ENCODE measurements around the gene SNX2.
"Not testable (repeated sequence)": the region's sequence is repeated elsewhere in the genome, so short reads cannot be mapped to it uniquely, and the experiment has no call there.

The SNX2 gene

GRCh38 chr5:122845229-122846050 is 70.6 kb downstream of the SNX2 start, which contains the start of gene SNX24:
SNX24 (plus strand) TSS chr5:122845613; CDS start chr5:122845634, 21 bp downstream.
- H3K9ac ChIP-seq (ENCODE audit: low read length) = peak within 1 kb of the TSS; percentile 66
- no peaks in the 10 kb centered on the region for H3K36me3 ChIP-seq (ENCODE audit: insufficient read depth, low read length)
- peaks cover 13% of the 10 kb centered on the region for H3K4me1 ChIP-seq (ENCODE audit: insufficient read depth, low read length)
- peak within 1 kb of the TSS; percentile 92 to 97 for H3K4me3 ChIP-seq (ENCODE audit: low read depth in 1 of 2, low read length in 2 of 2)
- no peaks in the 10 kb centered on the region for H3K27me3 ChIP-seq (ENCODE audit: control insufficient read depth in 1 of 2, insufficient read depth in 2 of 2, low read length in 2 of 2)
- no peaks in the 10 kb centered on the region for H3K9me3 ChIP-seq (ENCODE audit: low read length)
- peak within 1 kb of the TSS; percentile 79 for H3K27ac ChIP-seq (ENCODE audit: low read depth, low read length)

- H3K27me3 ChIP-seq (ENCODE audit: control insufficient read depth in 1 of 2, insufficient read depth in 2 of 2, low read length in 2 of 2) = no peaks in the 10 kb centered on the region
- H3K9ac ChIP-seq (ENCODE audit: low read length) = no peak overlapping the region
- no peaks in the 10 kb centered on the region for H3K36me3 ChIP-seq (ENCODE audit: insufficient read depth, low read length)
- peak overlapping the region; percentile 92 to 97 for H3K4me3 ChIP-seq (ENCODE audit: low read depth in 1 of 2, low read length in 2 of 2)
- peak overlapping the region; percentile 79 for H3K27ac ChIP-seq (ENCODE audit: low read depth, low read length)
- peaks cover 13% of the 10 kb centered on the region for H3K4me1 ChIP-seq (ENCODE audit: insufficient read depth, low read length)
- no peaks in the 10 kb centered on the region for H3K9me3 ChIP-seq (ENCODE audit: low read length)
Measured at GRCh38 chr5:122846051-122846550, 71.2 kb downstream of the SNX2 start.

GRCh38 chr5:122847687-122848081 is 72.8 kb downstream of the SNX2 start:
- Histone ChIP-seq H3K9ac (ENCODE audit: low read length) (no peak overlapping the region), H3K27me3 (ENCODE audit: control insufficient read depth in 1 of 2, insufficient read depth in 2 of 2, low read length in 2 of 2) (no peaks in the 10 kb centered on the region), H3K36me3 (ENCODE audit: insufficient read depth, low read length) (no peaks in the 10 kb centered on the region), H3K27ac (ENCODE audit: low read depth, low read length) (no peak overlapping the region), H3K4me1 (ENCODE audit: insufficient read depth, low read length) (peaks cover 13% of the 10 kb centered on the region), H3K9me3 (ENCODE audit: low read length) (no peaks in the 10 kb centered on the region), H3K4me3 (ENCODE audit: low read depth in 1 of 2, low read length in 2 of 2) (no peak overlapping the region)

GRCh38 chr5:122849771-122850170 is 74.9 kb downstream of the SNX2 start:
- no peak overlapping the region for H3K9ac ChIP-seq (ENCODE audit: low read length)
- no peak overlapping the region for H3K27ac ChIP-seq (ENCODE audit: low read depth, low read length)
- H3K9me3 ChIP-seq (ENCODE audit: low read length) = no peaks in the 10 kb centered on the region
- no peaks in the 10 kb centered on the region for H3K27me3 ChIP-seq (ENCODE audit: control insufficient read depth in 1 of 2, insufficient read depth in 2 of 2, low read length in 2 of 2)
- H3K4me1 ChIP-seq (ENCODE audit: insufficient read depth, low read length) = peaks cover 7% of the 10 kb centered on the region
- H3K4me3 ChIP-seq (ENCODE audit: low read depth in 1 of 2, low read length in 2 of 2) = no peak overlapping the region
- no peaks in the 10 kb centered on the region for H3K36me3 ChIP-seq (ENCODE audit: insufficient read depth, low read length)

- not testable (repeated sequence) for H3K9me3 ChIP-seq (ENCODE audit: low read length); H3K27ac ChIP-seq (ENCODE audit: low read depth, low read length); H3K27me3 ChIP-seq (ENCODE audit: control insufficient read depth in 1 of 2, insufficient read depth in 2 of 2, low read length in 2 of 2); H3K9ac ChIP-seq (ENCODE audit: low read length); H3K36me3 ChIP-seq (ENCODE audit: insufficient read depth, low read length); H3K4me3 ChIP-seq (ENCODE audit: low read depth in 1 of 2, low read length in 2 of 2); H3K4me1 ChIP-seq (ENCODE audit: insufficient read depth, low read length)
Measured at GRCh38 chr5:122857538-122857937, 82.7 kb downstream of the SNX2 start.

GRCh38 chr5:122858451-122858850 is 83.6 kb downstream of the SNX2 start:
- no peak overlapping the region for H3K9ac ChIP-seq (ENCODE audit: low read length)
- H3K9me3 ChIP-seq (ENCODE audit: low read length) = no peaks in the 10 kb centered on the region
- H3K27me3 ChIP-seq (ENCODE audit: control insufficient read depth in 1 of 2, insufficient read depth in 2 of 2, low read length in 2 of 2) = no peaks in the 10 kb centered on the region
- H3K4me3 ChIP-seq (ENCODE audit: low read depth in 1 of 2, low read length in 2 of 2) = no peak overlapping the region
- H3K36me3 ChIP-seq (ENCODE audit: insufficient read depth, low read length) = no peaks in the 10 kb centered on the region
- no peak overlapping the region for H3K27ac ChIP-seq (ENCODE audit: low read depth, low read length)
- no peaks in the 10 kb centered on the region for H3K4me1 ChIP-seq (ENCODE audit: insufficient read depth, low read length)

- Histone ChIP-seq H3K27me3 (ENCODE audit: control insufficient read depth in 1 of 2, insufficient read depth in 2 of 2, low read length in 2 of 2) (no peaks in the 10 kb centered on the region), H3K4me1 (ENCODE audit: insufficient read depth, low read length) (no peaks in the 10 kb centered on the region), H3K27ac (ENCODE audit: low read depth, low read length) (no peak overlapping the region), H3K9ac (ENCODE audit: low read length) (no peak overlapping the region), H3K36me3 (ENCODE audit: insufficient read depth, low read length) (no peaks in the 10 kb centered on the region), H3K4me3 (ENCODE audit: low read depth in 1 of 2, low read length in 2 of 2) (no peak overlapping the region), H3K9me3 (ENCODE audit: low read length) (no peaks in the 10 kb centered on the region)
Measured at GRCh38 chr5:122863240-122863639, 88.4 kb downstream of the SNX2 start.

GRCh38 chr5:122863721-122864120 is 88.8 kb downstream of the SNX2 start:
- Histone ChIP-seq H3K36me3 (ENCODE audit: insufficient read depth, low read length) (no peaks in the 10 kb centered on the region), H3K27me3 (ENCODE audit: control insufficient read depth in 1 of 2, insufficient read depth in 2 of 2, low read length in 2 of 2) (no peaks in the 10 kb centered on the region), H3K4me1 (ENCODE audit: insufficient read depth, low read length) (no peaks in the 10 kb centered on the region), H3K27ac (ENCODE audit: low read depth, low read length) (no peak overlapping the region), H3K9ac (ENCODE audit: low read length) (no peak overlapping the region), H3K4me3 (ENCODE audit: low read depth in 1 of 2, low read length in 2 of 2) (no peak overlapping the region), H3K9me3 (ENCODE audit: low read length) (no peaks in the 10 kb centered on the region)

- no peaks in the 10 kb centered on the region for H3K9me3 ChIP-seq (ENCODE audit: low read length)
- H3K27ac ChIP-seq (ENCODE audit: low read depth, low read length) = no peak overlapping the region
- H3K4me1 ChIP-seq (ENCODE audit: insufficient read depth, low read length) = no peaks in the 10 kb centered on the region
- no peaks in the 10 kb centered on the region for H3K27me3 ChIP-seq (ENCODE audit: control insufficient read depth in 1 of 2, insufficient read depth in 2 of 2, low read length in 2 of 2)
- no peak overlapping the region for H3K9ac ChIP-seq (ENCODE audit: low read length)
- no peaks in the 10 kb centered on the region for H3K36me3 ChIP-seq (ENCODE audit: insufficient read depth, low read length)
- H3K4me3 ChIP-seq (ENCODE audit: low read depth in 1 of 2, low read length in 2 of 2) = no peak overlapping the region
Measured at GRCh38 chr5:122864400-122864799, 89.5 kb downstream of the SNX2 start.

- Histone ChIP-seq H3K4me1 (ENCODE audit: insufficient read depth, low read length) (no peaks in the 10 kb centered on the region), H3K4me3 (ENCODE audit: low read depth in 1 of 2, low read length in 2 of 2) (no peak overlapping the region), H3K27me3 (ENCODE audit: control insufficient read depth in 1 of 2, insufficient read depth in 2 of 2, low read length in 2 of 2) (no peaks in the 10 kb centered on the region), H3K27ac (ENCODE audit: low read depth, low read length) (no peak overlapping the region), H3K36me3 (ENCODE audit: insufficient read depth, low read length) (no peaks in the 10 kb centered on the region), H3K9me3 (ENCODE audit: low read length) (no peaks in the 10 kb centered on the region), H3K9ac (ENCODE audit: low read length) (no peak overlapping the region)
Measured at GRCh38 chr5:122864842-122865241, 90.0 kb downstream of the SNX2 start.

- peaks cover 7% of the 10 kb centered on the region for H3K4me1 ChIP-seq (ENCODE audit: insufficient read depth, low read length)
- no peaks in the 10 kb centered on the region for H3K36me3 ChIP-seq (ENCODE audit: insufficient read depth, low read length)
Measured at GRCh38 chr5:122870219-122870856, 95.5 kb downstream of the SNX2 start.

More at GRCh38 chr5:122870219-122870856, 95.5 kb downstream of the SNX2 start:
- H3K9ac ChIP-seq (ENCODE audit: low read length) = no peak overlapping the region
- H3K4me3 ChIP-seq (ENCODE audit: low read depth in 1 of 2, low read length in 2 of 2) = no peak overlapping the region
- H3K27ac ChIP-seq (ENCODE audit: low read depth, low read length) = no peak overlapping the region
- H3K27me3 ChIP-seq (ENCODE audit: control insufficient read depth in 1 of 2, insufficient read depth in 2 of 2, low read length in 2 of 2) = no peaks in the 10 kb centered on the region
- H3K9me3 ChIP-seq (ENCODE audit: low read length) = no peaks in the 10 kb centered on the region

Measured in muscle layer of colon (tissue), 2 donors.